ENCODE results near the gene SLFN11.
"Not testable (repeated sequence)": the region's sequence is repeated elsewhere in the genome, so short reads cannot be mapped to it uniquely, and the experiment has no call there.

The SLFN11 gene, protein sequence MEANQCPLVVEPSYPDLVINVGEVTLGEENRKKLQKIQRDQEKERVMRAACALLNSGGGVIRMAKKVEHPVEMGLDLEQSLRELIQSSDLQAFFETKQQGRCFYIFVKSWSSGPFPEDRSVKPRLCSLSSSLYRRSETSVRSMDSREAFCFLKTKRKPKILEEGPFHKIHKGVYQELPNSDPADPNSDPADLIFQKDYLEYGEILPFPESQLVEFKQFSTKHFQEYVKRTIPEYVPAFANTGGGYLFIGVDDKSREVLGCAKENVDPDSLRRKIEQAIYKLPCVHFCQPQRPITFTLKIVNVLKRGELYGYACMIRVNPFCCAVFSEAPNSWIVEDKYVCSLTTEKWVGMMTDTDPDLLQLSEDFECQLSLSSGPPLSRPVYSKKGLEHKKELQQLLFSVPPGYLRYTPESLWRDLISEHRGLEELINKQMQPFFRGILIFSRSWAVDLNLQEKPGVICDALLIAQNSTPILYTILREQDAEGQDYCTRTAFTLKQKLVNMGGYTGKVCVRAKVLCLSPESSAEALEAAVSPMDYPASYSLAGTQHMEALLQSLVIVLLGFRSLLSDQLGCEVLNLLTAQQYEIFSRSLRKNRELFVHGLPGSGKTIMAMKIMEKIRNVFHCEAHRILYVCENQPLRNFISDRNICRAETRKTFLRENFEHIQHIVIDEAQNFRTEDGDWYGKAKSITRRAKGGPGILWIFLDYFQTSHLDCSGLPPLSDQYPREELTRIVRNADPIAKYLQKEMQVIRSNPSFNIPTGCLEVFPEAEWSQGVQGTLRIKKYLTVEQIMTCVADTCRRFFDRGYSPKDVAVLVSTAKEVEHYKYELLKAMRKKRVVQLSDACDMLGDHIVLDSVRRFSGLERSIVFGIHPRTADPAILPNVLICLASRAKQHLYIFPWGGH

DNA sequence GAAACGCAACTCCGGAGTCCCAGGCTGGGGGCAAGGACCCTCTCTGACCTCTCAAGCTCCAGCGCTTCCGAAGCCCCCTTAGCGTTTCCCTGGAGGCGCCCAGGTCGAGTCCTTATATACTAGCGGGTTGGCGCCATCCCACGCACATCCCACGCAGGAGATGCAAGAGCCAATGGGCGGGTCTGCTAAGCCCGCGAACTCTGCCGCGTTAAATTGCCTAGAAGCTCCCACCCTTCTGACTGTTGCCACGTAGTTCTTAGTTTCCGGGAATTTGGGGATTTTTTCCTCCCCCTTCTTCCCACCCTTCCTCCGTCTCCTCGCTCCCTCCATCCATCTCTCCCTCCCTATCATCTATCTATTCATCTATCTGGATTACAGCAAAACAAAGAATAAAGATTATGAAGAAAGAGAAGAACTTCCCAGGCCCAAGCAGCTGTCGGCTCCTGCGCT is at the start of gene SLFN11:
TSS of gene SLFN11 (minus strand) at position 88 of the 450 bp plus-strand sequence. CDS start 9,814 bp downstream, outside the sequence.
- H3K4me1 ChIP-seq, result peaks cover 43% of the 10 kb centered on the region
- peak within 1 kb of the TSS; percentile 81 for H3K4me2 ChIP-seq
- peak within 1 kb of the TSS; percentile 91 for H3K9ac ChIP-seq
- H3K27ac ChIP-seq, result peak within 1 kb of the TSS; percentile 93
- peak within 1 kb of the TSS; percentile 83 for H3K4me3 ChIP-seq
- peaks cover 22% of the 10 kb centered on the region for H3K9me3 ChIP-seq
- TF ChIP-seq Cebpa-rat (IDR thresholded peaks at IDR 0.05), result no peak
- H3K27me3 ChIP-seq, result no peaks in the 10 kb centered on the region
- peaks cover 23% of the 10 kb centered on the region for H3K36me3 ChIP-seq
- H4K20me1 ChIP-seq, result peaks cover 15% of the 10 kb centered on the region

DNA sequence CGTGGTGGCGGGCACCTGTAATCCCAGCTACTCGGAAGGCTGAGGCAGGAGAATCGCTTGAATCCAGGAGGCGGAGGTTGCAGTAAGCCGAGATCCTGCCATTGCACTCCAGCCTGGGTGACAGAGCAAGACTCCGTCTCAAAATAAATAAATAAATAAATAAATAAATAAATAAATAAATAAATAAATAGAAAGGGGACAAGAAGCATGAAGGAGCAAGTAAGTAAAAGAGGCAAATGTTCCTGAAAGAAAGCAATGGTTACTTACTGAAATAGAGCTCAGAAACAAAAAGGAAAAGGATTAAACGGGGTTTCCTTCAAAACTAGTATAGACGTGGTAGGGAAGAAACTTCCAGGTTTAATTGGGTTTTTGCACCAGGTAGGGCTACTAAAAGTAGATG is 47.6 kb upstream of the SLFN11 start:
- H4K20me1 ChIP-seq, H3K9ac ChIP-seq, H3K4me3 ChIP-seq, H3K9me3 ChIP-seq, H3K27ac ChIP-seq, H3K4me2 ChIP-seq, H3K4me1 ChIP-seq, H3K36me3 ChIP-seq, H3K27me3 ChIP-seq: not testable (repeated sequence)

DNA sequence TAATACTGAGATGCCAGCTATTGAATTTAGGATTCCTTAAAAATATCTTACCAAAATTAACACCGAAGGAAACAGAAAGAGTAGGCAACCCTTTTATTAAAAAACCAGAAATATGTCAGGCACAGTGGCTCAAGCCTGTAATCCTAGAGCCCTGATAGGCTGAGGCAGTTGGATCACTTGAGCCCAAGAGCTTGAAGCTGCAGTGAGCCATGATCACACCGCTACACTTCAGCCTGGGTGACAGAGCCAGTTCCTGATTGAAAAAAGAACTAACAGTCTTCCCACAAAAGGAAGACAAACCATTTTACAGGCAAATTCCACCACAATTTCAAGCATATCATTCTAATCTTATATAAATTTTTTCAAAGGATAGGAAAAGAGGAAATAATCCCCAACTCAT is 43.2 kb upstream of the SLFN11 start:
- no peaks in the 10 kb centered on the region for H3K27me3 ChIP-seq
- H3K9me3 ChIP-seq, result peaks cover 7% of the 10 kb centered on the region
- H3K4me2 ChIP-seq, result no peak overlapping the region
- no peak overlapping the region for H3K27ac ChIP-seq
- no peak for TF ChIP-seq Cebpa-rat (IDR thresholded peaks at IDR 0.05)
- H3K4me1 ChIP-seq, result no peaks in the 10 kb centered on the region
- no peaks in the 10 kb centered on the region for H4K20me1 ChIP-seq
- H3K36me3 ChIP-seq, result no peaks in the 10 kb centered on the region
- H3K4me3 ChIP-seq, result no peak overlapping the region
- H3K9ac ChIP-seq, result no peak overlapping the region

DNA sequence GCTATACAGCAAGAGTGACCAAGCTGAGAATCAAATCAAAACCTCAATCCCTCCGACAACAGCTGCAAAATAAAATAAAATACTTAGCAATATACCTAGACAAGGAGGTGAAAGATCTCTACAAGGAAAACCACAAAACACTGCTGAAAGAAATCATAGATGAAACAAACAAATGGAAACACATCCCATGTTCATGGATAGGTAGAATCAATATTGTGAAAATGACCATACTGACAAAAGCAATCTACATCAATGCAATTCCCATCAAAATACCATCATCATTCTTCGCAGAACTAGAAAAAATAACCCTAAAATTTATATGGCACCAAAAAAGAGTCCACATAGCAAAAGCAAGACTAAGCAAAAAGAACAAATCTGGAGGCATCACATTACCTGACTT is 41.3 kb upstream of the SLFN11 start:
- H3K4me1 ChIP-seq, H3K27me3 ChIP-seq, H3K9ac ChIP-seq, H4K20me1 ChIP-seq, H3K4me2 ChIP-seq, H3K36me3 ChIP-seq, H3K4me3 ChIP-seq, H3K27ac ChIP-seq, H3K9me3 ChIP-seq: not testable (repeated sequence)

DNA sequence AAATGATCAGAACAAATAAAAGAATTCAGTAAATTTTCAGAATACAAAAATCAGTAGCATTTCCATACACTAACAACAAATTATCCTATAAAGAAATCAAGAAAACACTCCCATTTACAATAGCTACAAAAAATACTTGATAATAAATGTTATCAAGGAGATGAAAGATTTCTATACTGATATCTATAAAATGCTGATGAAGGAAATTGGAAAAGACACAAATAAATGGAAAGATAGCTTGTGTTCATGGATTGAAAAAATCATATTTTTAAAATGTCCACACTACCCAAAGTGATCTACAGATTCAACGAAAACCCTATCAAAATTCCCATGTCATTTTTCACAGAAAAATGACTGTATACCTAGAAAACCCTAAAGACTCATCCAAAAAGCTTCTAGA is 40.8 kb upstream of the SLFN11 start:
- Histone ChIP-seq H3K36me3 (no peaks in the 10 kb centered on the region), H4K20me1 (no peaks in the 10 kb centered on the region), H3K27me3 (no peaks in the 10 kb centered on the region), H3K4me1 (no peaks in the 10 kb centered on the region), H3K9ac (no peak overlapping the region), H3K4me3 (no peak overlapping the region), H3K27ac (no peak overlapping the region), H3K9me3 (peaks cover 7% of the 10 kb centered on the region), H3K4me2 (no peak overlapping the region)
- no peak for TF ChIP-seq Cebpa-rat (IDR thresholded peaks at IDR 0.05)

DNA sequence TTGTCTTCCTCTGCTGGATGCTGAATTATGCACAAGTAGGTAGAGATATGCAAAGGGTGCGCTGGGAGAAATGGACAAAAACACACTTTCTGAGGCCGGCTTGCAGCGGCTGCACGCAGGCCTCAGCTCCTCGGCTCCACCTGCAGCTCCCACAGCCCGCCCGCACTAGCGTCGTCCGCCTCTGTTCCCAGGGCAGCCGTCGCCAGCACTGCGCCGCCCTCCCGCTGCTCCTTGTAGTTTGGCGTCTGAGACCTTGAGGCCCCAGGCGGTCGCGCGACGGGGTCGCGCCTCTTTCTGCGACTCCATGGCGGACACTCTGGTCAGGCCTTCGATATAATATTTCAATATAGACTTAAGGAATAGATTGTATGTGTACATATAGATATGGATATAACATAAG is 34.1 kb upstream of the SLFN11 start:
- Histone ChIP-seq H3K4me3 (no peak overlapping the region), H3K4me1 (no peaks in the 10 kb centered on the region), H3K27ac (no peak overlapping the region), H3K9me3 (no peaks in the 10 kb centered on the region; the same call in 1 of the 2 replicates), H3K4me2 (no peak overlapping the region), H3K27me3 (no peaks in the 10 kb centered on the region), H3K9ac (no peak overlapping the region), H4K20me1 (no peaks in the 10 kb centered on the region), H3K36me3 (no peaks in the 10 kb centered on the region)
- TF ChIP-seq Cebpa-rat (IDR thresholded peaks at IDR 0.05), result no peak

DNA sequence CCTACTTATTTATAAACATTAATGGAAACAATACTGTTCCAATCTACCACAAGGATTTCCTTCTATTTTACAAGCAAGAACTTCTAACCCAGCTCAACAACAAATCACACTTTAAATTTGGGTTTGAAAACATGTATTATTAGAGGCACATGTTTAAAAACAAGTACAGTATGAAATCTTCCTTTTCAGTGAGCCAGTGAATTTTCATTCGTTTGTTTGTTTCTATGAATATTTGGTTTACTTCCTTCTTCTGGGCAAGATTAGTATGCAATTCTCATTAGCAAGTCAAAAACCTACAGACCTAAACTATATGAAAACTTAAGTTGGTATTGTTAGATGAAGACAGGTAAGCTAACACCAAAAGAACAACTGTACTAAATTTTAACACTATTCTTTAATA is 33.1 kb upstream of the SLFN11 start:
- H4K20me1 ChIP-seq, result no peaks in the 10 kb centered on the region
- H3K36me3 ChIP-seq, result no peaks in the 10 kb centered on the region
- H3K9ac ChIP-seq, result no peak overlapping the region
- H3K9me3 ChIP-seq, result no peaks in the 10 kb centered on the region; the same call in 1 of the 2 replicates
- no peak overlapping the region for H3K27ac ChIP-seq
- no peak overlapping the region for H3K4me2 ChIP-seq
- TF ChIP-seq Cebpa-rat (IDR thresholded peaks at IDR 0.05), result no peak
- H3K4me3 ChIP-seq, result no peak overlapping the region
- H3K27me3 ChIP-seq, result no peaks in the 10 kb centered on the region
- H3K4me1 ChIP-seq, result no peaks in the 10 kb centered on the region

DNA sequence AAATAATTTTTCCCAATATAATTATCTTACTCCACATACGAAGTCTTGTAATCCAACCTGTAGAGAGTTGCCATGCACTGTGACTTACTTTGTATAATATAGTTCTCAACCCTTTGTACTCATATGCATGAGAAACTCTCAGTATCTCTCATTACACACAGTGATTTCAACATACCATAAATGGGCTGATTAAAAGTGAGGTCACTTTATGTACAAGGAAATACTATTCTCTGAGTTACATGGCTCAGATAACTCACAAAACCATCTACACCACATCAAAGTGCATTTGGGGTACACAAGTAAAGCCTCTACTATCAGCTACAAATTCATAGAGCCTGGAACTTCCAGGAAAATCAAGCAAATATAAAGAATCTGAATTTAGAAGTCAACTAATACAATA is 30.9 kb upstream of the SLFN11 start:
- TF ChIP-seq Cebpa-rat (IDR thresholded peaks at IDR 0.05), result no peak
- Histone ChIP-seq H3K27ac (no peak overlapping the region), H3K4me3 (no peak overlapping the region), H4K20me1 (no peaks in the 10 kb centered on the region), H3K36me3 (no peaks in the 10 kb centered on the region), H3K4me2 (no peak overlapping the region), H3K4me1 (no peaks in the 10 kb centered on the region), H3K9ac (no peak overlapping the region), H3K9me3 (peaks cover 3% of the 10 kb centered on the region), H3K27me3 (no peaks in the 10 kb centered on the region)

DNA sequence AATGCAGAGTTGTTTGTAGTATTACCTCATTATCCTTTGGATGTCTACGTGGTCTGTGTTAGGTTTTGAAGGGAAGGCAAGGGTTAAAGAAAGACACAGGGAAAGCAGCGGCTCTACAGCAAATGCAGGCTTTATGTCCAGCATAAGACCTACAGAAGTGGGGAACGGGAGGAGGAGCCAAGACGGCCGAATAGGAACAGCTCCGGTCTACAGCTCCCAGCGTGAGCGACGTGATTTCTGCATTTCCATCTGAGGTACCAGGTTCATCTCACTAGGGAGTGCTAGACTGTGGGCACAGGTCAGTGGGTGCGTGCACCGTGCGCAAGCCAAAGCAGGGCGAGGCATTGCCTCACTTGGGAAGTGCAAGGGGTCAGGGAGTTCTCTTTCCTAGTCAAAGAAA is 20.4 kb upstream of the SLFN11 start:
- H3K27ac ChIP-seq, H3K9me3 ChIP-seq, H3K4me1 ChIP-seq, H4K20me1 ChIP-seq, H3K27me3 ChIP-seq, H3K4me3 ChIP-seq, H3K9ac ChIP-seq, H3K4me2 ChIP-seq, H3K36me3 ChIP-seq: not testable (repeated sequence)

DNA sequence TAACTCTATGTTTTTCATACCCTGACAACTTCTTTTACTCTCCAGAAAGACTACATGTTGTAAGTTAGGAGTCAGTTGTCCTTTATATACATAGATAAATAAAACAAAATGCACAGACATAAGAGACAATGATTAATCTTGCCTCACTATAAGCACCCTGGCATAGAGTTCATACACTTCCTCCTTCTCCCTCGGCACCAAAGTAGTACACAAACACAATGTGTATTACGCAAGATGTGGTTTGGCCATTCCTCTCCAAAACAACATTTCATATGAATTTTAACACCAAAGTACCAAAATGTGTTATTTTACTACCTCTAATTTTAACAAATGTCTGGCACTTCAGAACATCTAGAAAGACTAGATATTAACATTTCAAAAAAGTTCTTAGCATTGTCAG is 17.2 kb upstream of the SLFN11 start:
- H3K27me3 ChIP-seq, result no peaks in the 10 kb centered on the region
- no peaks in the 10 kb centered on the region for H3K36me3 ChIP-seq
- H4K20me1 ChIP-seq, result no peaks in the 10 kb centered on the region
- H3K4me2 ChIP-seq, result no peak overlapping the region
- no peaks in the 10 kb centered on the region for H3K9me3 ChIP-seq
- no peak overlapping the region for H3K9ac ChIP-seq
- H3K27ac ChIP-seq, result no peak overlapping the region
- TF ChIP-seq Cebpa-rat (IDR thresholded peaks at IDR 0.05), result peak; percentile 45; the same call in 1 of the 2 replicates
- H3K4me3 ChIP-seq, result no peak overlapping the region
- H3K4me1 ChIP-seq, result no peaks in the 10 kb centered on the region

All from BLaER1 (cell line).